ENCODE data around the gene LRRC4C.
"Not testable (repeated sequence)": the region's sequence is repeated elsewhere in the genome, so short reads cannot be mapped to it uniquely, and the experiment has no call there.

LRRC4C gene

GRCh38 chr11:41110527-41110926 is 348.9 kb downstream of the LRRC4C start:
- no peak for DNase-seq

GRCh38 chr11:41102471-41102870 is 357.0 kb downstream of the LRRC4C start:
- no peak for DNase-seq

- DNase-seq: no peak
Measured at GRCh38 chr11:41099654-41100053, 359.8 kb downstream of the LRRC4C start.

- no peak for DNase-seq
Measured at GRCh38 chr11:41085123-41085522, 374.3 kb downstream of the LRRC4C start.

DNA sequence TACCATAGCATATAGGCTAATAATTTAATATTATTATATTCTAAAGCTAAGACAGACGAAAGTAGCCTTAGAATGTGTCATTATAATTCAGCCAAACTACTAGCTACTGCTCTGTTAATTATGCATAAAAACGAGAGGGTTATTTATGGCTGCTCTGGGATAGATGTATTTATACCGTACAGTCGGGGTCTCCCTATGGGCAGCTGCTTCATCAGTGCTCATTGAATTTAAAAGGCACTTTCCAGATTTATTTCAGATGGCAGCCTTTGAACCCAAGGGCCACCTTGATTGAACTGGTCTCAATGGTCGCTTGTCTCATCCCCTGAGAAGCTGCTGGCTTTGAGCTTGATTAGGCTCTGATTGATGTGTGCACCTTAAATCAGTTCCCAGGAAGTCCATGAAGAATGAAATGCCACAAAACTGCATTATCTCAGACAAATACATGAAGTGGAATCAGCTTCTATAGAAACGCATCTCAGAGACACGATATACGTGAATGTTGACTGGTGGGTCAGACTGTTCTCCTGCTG is 377.6 kb downstream of the LRRC4C start:
- no peak for DNase-seq

DNA sequence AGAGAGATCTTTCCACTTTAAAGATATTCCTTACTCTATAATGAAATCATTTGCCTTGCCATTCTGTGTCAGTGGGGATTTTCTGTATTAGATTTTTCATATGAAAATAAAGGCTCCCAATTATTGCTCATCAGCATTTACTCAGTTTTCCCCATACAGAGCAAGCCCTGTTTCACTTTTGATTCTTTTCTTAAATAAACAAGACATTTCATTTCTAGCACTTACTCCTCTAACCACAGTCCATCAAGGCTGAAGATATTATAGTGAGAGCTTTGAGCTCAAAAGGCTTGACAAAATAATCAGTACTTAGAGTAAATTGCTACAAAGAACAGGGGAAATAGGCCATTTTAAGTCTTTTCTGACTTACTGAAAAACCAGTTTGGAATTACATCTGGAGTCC is 385.1 kb downstream of the LRRC4C start:
- DNase-seq: no peak

DNA sequence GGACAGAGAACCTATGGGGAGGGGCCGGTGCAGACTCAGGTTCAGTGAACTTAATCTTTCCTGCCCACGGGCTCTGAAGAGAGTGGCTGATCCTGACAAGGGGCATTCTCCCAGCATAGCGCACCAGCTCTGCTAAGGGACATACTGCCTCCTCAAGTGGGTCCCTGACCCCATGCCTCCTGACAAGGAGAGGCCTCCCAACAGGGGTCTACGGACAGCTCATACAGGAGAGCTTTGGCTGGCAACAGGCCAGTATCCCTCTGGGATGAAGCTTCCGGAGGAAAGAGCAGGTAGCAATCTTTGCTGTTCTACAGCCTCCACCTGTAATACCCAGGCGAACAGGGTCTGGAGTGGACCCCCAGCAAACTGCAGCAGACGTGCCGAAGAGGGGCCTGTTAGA is 394.0 kb downstream of the LRRC4C start:
- no peak for DNase-seq

DNA sequence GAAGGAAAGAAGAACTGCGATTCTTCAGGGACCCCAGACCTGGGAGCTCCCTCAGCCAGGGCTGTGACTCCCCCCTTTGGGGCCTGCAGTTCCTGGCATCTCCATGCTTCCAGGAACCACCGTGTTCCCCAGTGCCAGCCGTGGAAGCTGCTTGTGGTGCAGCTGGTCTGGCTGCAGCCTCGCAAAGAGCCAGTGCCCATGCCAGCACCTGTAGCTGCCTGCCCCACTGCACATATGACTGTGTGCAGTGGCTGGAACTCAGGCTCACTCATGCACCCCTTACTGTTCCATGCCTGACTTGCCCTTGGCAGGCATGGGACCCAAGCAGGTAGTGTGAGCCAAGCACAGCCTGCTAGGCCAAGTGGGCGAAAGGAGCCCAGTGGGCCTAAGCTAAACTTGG is 401.3 kb downstream of the LRRC4C start:
- no peak for DNase-seq

GRCh38 chr11:41056892-41057569 is 402.4 kb downstream of the LRRC4C start:
- no peak for DNase-seq

DNA sequence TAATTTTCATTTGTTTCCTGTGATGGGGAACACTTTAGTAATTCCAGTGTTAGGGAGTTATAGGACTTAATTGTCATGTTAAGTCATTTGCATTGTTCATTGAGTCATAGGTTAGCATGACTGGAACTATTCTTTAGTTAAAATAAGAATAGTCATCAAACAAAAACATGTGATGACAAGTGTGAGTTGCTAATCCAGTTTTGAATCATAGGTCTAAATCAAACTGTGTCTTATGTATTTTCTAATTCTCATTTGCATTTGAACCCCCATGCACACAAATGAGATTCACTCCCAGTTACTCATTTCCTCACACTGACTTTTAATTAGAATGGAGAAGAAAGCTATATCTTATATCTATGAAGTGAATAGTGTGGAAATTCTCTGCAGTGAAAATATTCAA is 405.6 kb downstream of the LRRC4C start:
- DNase-seq: no peak

GRCh38 chr11:41051919-41052635 is 407.4 kb downstream of the LRRC4C start:
- DNase-seq: no peak

DNA sequence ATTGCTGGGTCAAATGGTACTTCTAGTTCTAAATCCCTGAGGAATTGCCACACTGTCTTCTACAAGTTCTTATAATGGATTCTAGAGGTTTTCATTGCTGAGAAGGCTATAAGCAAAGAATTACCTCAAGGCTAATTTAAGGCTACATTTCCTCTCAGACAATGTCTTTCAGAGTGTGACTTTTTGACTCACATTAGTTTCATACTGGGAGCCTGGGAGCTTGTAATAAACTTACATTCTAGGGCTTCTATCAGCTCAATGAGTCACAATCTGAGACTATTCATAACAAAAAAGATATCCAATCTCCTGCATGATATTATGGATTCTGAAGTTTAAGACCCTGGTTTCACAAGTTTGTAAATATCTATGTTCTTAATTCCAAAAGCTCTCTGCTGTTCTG is 408.7 kb downstream of the LRRC4C start:
- no peak for DNase-seq

GRCh38 chr11:41047229-41047628 is 412.2 kb downstream of the LRRC4C start:
- DNase-seq: no peak

DNA sequence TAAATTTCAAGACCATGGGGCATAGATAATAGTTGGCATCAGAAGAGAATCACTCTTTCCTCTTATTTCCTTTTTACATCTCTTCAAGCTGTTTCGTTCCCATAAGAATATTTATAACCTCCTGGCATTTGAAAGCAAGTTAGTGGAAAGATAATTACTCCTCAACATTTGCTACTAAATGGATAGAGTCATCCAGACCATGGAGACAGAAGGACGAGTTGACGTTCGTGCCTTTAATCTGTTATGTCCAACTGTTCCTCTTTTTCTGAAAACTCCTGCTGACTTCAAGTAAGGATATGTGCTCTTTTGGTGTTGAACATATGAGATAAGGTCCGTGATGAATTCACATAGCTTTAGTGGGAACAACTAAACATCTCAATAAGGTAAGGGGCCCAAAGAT is 414.2 kb downstream of the LRRC4C start:
- no peak for DNase-seq

DNA sequence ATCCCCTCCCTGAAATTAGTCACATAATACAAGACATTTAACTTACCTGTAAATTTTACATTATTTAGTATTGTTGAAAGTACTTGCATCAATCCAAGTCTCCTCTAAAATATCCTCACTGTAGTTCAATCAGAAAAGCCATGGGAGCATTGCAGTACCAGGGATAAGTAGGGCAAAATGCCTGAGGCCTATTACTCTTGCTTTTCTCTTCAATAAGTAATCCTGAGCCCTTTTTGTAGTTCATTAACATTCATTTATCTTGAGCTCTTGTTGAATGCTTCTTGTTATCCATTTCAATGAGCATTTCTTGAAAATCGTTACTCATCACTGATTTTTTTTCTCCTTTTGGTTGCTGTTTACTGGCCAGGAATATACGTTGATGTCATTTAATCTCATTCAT is 414.7 kb downstream of the LRRC4C start:
- no peak for DNase-seq

GRCh38 chr11:41042688-41043087 is 416.8 kb downstream of the LRRC4C start:
- no peak for DNase-seq

DNA sequence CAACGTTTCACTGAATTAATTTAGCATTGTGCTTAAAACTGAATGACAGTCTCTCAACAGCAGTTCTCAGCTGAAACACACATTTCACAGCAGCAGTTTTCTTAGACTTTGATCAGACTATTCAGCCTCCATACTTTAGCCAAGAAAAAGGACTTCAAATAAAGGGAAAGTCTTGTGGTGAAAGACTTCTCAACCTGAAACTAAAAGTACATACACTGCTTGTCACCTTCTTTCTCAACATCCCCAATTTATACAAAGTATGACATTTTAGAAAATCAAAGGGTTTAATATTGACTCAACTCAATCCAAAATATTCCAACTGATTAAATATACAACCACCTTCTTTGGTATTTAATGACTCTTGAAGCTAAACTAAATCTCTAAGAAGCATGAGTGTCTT is 419.0 kb downstream of the LRRC4C start:
- DNase-seq: no peak

DNA sequence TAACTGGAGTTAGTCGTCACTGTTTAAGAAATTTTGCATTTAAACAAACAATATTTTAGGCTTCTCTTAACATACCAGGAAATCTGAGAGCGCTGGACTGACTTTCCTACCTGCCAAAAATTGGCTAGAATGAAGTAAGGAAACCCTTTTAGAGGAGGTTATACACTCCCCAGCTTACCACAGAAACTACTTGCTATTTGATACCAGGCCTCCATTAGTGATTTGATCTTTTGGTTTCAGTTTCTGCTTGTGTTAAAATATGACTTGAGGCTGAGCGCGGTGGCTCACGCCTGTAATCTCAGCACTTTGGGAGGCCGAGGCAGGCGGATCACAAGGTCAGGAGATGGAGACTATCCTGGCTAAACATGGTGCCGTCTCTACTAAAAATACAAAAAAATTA is 419.9 kb downstream of the LRRC4C start:
- no peak for DNase-seq

DNA sequence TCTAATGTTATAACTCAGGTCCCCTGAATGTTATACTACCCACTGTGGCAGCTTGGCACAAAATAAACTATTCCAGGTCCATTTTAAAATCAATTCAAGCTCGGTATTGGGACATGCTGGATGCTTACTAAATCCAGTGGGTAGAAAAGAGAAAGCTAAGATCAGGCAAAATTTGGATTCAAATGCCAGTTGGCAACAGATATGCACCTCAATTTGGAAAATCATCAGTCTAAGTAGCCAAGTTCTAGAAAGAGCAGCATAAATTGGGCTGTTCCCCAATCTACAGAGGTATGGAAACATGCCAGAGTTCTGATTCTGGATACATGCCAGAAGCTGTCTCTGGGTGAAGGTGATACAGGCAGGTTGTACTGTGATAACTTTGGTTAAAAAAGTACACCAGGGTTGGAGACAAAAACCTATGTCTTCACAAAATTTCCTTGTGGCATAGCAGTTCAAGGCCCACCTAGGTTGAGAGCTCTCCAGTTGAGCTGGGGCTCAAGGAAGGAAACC is 427.8 kb downstream of the LRRC4C start:
- DNase-seq: no peak

DNA sequence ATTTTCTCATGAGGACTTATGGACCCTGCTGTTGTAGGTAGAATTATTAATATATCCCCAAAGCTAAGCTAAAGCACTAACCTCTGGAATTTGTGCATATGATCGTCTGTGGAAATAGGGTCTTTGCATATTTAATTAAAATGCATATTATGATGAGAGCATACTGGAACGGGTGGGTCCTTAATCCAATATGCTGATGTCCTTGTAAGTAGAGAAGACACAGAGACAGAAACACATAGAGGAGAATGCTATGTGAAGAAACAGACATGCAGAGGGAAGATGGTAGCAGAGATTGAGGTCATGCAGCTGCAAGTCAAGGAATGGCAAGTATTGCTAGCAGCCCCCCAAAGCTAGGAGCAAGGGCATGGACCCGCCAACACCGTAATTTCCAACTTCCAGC is 439.2 kb downstream of the LRRC4C start:
- DNase-seq: no peak

DNA sequence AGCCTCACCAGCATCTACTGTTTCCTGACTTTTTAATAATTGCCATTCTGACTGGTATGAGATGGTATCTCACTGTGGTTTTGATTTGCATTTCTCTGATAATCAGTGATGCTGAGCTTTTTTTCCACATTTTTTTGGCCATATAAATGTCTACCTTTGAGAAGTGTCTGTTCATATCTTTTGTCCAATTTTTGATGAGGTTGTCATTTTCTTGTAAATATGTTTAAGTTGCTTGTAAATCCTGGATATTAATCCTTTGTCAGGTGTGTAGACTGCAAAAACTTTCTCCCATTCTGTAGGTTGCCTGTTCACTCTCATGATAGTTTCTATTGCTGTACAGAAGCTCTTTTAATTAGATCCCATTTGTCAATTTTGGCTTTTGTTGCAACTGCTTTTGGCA is 439.8 kb downstream of the LRRC4C start:
- not testable (repeated sequence) for DNase-seq

DNA sequence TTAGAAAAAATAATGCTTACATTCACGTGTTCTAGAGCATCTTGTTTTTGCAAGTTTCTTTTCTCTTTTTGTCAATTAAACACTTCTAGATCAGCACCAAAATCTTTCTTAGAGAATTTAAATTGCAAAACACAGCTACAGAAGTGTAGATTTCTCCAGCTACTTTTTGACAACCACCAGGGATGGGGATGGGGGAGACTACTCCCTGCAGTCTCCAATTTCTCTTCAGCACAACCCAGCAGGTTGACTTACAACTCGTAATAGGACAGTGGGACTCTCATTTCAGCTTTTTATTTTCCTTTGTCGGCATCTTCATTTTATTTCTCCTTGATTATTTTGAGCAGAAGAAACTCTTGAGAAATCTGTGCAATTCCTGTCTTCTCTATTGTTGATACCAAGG is 441.2 kb downstream of the LRRC4C start:
- no peak for DNase-seq

- no peak for DNase-seq
Measured at GRCh38 chr11:41010361-41011050, 448.9 kb downstream of the LRRC4C start.

DNA sequence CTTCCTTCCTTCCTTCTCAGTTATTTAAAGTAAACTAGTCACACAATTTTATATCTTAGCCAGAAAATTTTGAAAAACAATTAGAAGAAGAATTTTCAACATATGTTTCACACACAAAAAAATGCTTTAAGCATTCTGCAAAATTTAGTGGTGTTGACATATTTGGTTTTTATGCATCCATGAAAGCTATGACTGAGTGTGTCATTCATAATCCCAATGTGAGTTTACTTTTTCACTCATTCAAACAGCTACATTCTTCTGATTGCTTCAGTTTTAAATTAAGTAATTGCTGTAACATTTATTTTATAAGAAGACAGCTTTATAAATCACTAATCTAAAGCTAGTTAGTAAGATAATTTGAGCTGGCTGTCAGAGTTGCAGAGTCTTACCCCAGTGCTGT is 453.5 kb downstream of the LRRC4C start:
- no peak for DNase-seq

Measured in CD4-positive, alpha-beta T cell treated with Interferon gamma for 1 hour (primary cell).